HuH-7.5 (cell line): ENCODE data around the gene PHF23.
A peak's percentile ranks its signal among the peaks of the same experiment; 100 is the strongest.

ENCODE experiments used
- DNase-seq: peaks from one replicate; pipeline ENCODE4 v3.0.0; 2011; ENCODE audit warnings: low spot score

PHF23 gene

GRCh38 chr17:7219812-7220592 is 19.3 kb downstream of the PHF23 start, which contains the start of the genes ACADVL and DLG4:
TSS of gene ACADVL (plus strand) at chr17:7219938. CDS start at chr17:7219985, 47 bp downstream.
TSS of gene DLG4 (minus strand) at chr17:7219836.
- peak; percentile 94 for DNase-seq

DNA sequence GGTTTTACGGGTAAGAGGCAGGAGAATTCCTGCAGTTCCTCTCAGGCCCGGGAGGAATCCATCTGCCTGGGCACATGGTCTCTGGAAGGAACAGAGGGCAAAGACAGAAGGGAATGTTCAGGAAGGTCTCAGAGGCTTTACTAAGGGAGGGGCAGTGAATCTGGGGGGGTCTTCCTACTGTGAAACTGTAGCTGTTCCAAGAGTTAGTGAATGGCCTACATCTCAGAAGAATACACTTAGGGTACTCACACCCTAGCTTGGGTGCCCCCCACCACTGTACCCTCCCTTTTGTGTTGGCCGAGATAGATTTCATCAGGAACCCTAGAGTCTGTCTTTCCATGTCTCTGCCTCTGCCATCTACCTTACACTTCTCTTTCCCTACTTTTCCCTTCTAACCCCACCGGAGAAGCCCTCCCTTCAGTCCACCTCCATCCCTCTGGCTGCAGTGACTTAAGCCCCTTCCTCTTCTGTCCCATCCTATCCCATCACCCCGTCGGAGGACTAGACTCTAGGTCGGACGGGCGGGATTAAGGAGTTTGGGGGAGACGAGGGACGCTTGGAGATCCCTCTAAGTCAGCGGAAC is 19.9 kb downstream of the PHF23 start:
- no peak for DNase-seq

DNA sequence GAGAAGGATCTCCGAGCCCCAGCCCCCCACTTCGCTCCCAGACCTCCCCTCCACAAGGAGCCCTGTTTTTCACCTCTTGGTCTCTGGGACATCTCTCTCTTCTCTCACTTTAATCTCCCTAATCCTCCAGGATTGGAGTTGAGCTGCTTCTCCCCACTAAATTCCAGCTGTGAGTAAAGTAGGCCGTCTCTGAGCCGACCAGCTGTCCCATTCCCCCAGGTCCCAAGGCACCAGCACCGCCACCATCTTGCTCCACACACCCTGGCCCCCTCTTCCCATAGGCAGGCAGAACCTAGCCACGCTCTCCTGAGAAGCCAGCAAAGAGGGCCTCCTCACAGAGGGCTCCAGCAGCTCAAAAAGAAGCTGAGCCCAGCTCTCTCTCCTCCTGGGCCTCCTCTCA is 20.5 kb downstream of the PHF23 start:
- no peak for DNase-seq

DNA sequence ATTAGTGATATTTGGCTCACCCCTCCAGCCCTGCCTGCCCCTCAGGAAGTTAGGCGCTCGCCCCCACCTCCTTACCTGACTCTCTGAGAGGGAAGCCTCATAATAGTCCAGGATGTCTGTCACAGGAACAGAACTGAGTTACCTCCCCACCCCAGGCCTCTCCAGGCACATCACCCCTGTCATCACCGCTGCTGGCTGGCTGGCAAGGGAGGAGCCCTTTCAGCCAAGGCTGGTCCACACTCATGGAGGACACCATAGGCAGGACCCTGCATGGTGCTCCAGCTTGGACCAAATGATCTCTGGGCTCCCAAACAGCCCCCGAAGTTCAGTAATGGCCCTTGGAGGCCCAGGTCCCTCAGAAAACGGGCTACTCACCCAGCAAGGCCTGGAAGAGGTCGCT is 21.1 kb downstream of the PHF23 start:
- DNase-seq = no peak

DNA sequence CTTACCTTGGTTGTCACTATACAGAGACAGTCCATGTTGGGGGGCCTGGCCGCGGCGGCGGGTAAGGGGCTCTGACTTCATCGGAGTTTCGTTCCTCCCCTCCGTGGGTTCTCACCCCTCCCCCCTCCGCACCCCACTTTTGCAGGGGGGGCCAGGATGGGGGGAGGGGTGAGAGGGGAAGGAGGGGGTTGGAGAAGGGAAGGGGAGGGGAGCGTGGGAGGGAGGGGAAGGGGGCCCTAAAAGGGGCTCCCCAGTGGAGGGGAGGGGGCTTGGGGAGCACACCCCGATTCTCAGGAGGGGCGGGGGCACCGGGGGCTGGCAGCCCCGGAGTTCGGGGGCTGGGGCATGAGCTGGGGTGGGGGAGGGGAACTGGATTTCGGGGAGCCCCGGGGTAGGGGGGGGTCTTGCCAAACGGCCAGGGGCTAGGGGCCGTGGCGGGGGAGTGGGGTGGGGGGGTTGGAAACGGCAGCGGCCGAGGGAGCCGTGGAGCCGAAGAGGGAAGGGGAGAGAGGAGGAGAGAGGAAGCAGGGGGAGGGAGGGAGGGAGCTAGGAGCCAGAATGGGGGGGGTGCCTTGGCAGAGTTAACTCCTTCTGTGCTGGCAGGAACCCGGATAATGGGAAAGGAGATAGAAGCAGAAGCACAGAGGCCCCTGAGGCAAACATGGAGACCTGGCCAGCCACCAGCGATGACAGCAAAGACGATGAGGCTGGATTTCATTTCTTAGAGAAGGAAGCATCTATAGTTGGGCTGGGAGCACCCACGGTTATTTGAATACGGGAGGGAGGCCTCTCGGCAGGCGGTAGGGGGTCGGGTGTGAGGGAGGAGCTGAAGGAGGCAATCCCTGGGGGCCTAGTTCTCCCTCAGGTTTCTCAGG is 21.9 kb downstream of the PHF23 start:
- DNase-seq = no peak

GRCh38 chr17:7216242-7217112 is 22.8 kb downstream of the PHF23 start:
- no peak for DNase-seq

DNA sequence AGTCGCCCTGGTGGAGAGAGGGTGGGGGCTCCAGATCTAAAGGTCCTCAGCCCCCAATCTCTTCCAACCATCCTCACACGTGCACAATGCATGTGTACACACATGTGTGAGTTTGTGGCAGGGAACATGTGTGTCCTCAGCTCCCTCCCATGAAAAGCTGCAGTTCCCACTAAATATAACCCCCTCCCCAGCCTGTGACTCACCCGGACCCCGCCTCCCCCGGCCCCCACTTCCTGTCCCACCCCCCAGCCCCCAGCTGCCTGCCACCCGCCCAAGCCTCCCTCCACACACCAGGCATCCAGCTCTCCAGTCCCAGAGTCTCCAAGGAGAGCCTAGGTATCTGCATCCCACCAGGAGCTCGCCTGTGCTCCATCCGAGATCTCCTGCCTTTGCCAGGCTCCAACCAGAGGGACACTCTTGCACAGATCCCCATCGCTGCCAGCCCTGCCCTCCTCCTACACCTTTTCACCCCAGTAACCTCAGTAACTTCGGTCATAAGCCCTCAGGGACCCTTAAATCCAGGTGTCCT is 23.5 kb downstream of the PHF23 start:
- no peak for DNase-seq

DNA sequence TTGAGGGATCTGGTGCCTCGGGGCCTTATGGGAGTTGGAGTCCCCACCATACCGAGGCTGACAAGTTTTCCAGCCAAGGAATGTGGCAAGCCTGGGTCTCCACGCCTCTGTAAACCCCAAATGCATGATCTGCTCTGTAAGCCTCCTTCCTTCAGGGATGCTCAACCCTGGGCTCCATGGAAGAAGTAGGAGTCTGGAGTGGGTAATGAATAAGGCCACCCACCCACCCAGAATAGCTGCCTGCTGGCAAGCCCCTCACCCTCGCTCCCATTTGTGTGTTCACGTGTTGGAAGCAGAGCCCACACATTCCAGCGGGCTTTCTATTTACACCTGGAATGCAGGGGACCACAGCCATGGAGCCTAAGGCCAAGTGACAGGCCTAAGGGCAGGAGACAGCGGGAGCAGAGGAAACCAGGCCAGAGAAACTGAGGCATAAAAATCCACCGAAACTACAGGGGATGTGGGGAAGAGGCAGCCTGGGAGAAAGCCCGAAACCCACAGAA is 24.1 kb downstream of the PHF23 start:
- DNase-seq = no peak

DNA sequence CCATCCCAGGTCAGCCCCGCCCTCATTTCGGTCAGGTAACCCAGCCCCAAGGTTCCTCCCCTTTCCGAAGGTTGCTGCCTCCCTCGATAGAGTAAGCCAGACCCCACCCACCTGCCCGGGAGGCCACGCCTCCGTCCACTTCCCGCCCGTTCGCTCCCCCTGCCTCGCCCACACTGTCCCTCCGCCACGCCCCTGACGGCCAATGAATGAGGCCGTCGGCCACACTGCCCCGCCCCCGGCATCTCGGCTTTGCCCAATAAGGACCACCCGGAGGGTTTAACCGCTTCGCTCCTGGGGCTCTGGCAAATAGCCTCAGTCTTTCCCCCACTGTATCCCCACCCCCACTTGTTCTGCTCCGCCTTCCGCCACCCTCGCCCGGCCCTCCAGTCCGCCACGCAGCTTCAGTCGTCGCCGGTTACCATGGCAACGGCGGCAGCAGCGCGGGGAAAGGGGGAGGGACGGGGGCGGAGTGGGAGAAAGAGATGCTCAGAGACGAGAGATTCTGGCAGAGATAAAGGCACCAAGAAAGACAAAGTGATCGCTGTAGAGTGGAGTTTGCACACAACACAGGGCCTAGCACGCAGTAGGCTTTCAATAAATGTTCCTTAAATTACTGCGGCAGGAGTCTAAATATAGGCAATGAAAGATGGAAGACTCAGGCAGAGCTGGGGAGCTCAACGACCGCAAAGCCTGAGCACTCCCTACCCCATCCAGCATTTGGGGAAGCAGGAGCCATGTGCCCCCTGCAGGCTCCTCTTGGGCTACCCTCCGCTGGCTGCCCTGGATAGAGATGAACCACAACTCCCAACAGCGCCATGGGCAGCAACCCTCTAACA is 24.7 kb downstream of the PHF23 start:
- peak; percentile 96 for DNase-seq

- DNase-seq = peak; percentile 71
These were observed 25.4 kb downstream of the PHF23 start for GRCh38 chr17:7213895-7214299.

GRCh38 chr17:7211491-7212273 is 27.6 kb downstream of the PHF23 start:
- DNase-seq = no peak

- no peak for DNase-seq
These were observed 30.4 kb downstream of the PHF23 start for GRCh38 chr17:7208754-7209460.

DNA sequence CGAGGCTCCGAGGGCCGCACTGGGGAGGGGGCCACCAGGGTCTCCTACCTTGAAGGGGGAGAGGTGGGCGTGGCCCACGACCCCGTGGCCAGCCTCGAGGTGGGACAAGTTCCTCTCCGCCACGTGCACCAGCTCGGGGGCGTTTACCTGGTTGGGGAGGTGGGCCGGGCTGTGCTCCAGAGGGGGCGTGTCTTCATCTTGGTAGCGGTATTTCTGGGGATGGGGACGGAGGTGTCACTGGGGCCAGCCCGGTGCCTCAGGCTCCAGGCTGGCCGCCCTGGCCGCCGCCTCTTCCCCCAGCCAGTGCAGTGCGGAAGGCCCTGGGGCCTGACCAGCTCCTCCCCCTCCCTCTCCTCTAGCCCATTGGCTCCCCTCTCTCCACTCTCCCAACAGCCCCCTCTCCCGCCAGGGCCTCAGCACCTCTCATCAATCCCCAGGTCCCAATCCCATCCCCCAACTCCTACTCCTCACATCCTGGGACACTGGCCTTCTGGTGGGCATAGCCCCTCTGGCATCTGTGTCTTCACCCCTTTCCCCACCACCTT is 31.2 kb downstream of the PHF23 start:
- DNase-seq = no peak

DNA sequence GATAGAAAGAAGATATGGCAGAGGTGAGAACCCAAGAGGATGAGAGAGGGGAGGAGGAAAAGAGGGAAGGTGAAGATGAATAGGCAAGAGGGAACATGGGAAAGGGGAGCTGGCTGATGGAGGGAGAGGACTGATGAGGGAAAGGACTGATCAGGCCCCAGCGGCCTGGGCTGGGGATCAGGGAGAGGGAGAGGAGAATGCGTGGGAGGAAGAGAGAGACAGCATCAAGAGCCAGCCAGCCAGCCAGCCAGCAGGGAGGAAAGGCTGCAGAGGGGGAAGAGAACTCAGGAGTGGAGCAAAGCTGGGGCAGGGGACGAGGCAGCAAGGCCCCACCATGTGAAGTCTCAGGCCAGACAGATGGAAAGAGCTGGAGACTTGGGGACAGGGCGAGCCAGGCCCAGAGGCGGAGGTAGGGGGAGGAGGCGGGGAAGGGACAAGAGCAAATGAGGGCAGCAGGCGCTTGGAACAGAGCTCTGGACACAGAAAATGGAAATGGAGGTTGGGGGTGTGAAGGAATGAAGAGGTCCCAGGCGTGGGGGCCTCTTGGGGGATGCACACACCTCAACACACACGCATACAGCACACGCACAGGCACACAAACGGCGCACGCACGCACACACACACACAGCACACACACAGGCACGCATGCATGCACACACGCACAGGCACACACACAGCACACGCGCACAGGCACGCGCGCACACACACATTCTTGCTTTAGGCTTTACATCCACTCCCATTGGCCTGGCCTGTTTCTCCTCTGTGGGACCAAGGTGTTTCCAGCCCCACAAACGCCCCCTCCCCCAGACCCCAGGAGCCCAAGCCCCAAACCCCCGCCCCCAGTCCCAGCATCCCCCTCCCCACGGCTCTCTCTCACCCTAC is 31.9 kb downstream of the PHF23 start:
- no peak for DNase-seq

GRCh38 chr17:7205561-7205960 is 33.7 kb downstream of the PHF23 start:
- no peak for DNase-seq

GRCh38 chr17:7204828-7205461 is 34.3 kb downstream of the PHF23 start:
- no peak for DNase-seq

DNA sequence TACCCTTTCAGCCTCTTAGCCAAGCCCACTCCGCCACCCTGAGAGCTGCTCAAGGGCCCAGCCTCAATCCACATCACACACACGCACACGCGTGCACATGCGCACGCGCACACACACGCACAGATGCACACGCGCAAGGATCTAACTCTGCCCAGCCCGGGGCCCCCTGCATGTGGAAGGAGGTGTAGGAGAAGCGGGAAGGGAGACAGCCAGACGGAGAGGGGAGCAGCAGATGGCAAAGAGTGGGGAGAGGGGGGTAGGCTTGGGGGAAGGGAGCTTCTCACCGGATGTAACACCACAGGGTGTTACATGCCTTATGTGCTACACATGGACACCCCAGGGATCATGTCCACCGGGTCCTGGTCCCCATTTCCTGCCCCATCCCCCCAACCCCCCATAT is 34.9 kb downstream of the PHF23 start:
- DNase-seq = no peak
